HepG2 (cell line): ENCODE measurements around the gene SOSTDC1. TPM values are rescaled to one million over a fixed set of nuclear protein-coding genes. Genes with fewer than 3 reads are reported as not detected.

Experiments
- ATAC-seq: fragments of 200-7000 bp; cut with Tn5 transposase; 3 replicates; pipeline ENCODE4 v1.9.1; 2020; ENCODE audit warnings: mild to moderate bottlenecking, moderate library complexity
- BruUV-seq: library from RNA; stranded (reverse); fragments of 400-500 nt; replicated peaks from 2 replicates; lab custom pipeline; 2021; lab: Mats Ljungman, UMichigan
- CTCF ChIA-PET: fragments of 300-600 bp; formaldehyde crosslinking; extraction: SDS; loops from one replicate; lab custom pipeline; 2021; ENCODE audit warnings: low total read pairs, inconsistent platforms, low intra/inter-chr PET ratio; lab: Yijun Ruan, JAX
- POLR2A ChIA-PET: fragments of 350-600 bp; sonication (Branson Sonifier 250); formaldehyde crosslinking; loops from one replicate; lab custom pipeline; 2020; ENCODE audit warnings: antibody characterized with exemption, inconsistent platforms; lab: Yijun Ruan, JAX
- DNase-seq: peaks from one replicate; pipeline ENCODE4 v3.0.0-alpha.2; 2015; ENCODE audit warnings: low spot score
- FAIRE-seq: peaks from 3 replicates; lab custom pipeline; 2011; peaks lifted over from hg19 to GRCh38; lab: Jason Lieb, UNC
- H2AFZ ChIP-seq: one replicate; pipeline ENCODE4 v1.6.1; 2011; ENCODE audit warnings: low read length, inconsistent platforms
- H3K27ac ChIP-seq: fragments of 300-600 bp; 3 replicates; pipeline ENCODE4 v1.8.0; 2011; ENCODE audit warnings: mixed run types, mild to moderate bottlenecking, mixed read lengths, low read length, inconsistent platforms; ENCODE audit not compliant: insufficient read depth; ENCODE audit errors: extremely low read length
- H3K27me3 ChIP-seq, 2 experiments: fragments of 200-600 bp in 1 of 2; 2 replicates in 1 of 2; 3 replicates in 1 of 2; pipeline versions ENCODE4 v1.6.0 to v1.8.0; 2011; ENCODE audit warnings: low read length in 2 of 2, mild to moderate bottlenecking in 2 of 2, moderate library complexity in 2 of 2, inconsistent platforms in 1 of 2; ENCODE audit not compliant: insufficient read depth in 2 of 2, control insufficient read depth in 1 of 2
- H3K36me3 ChIP-seq, 2 experiments: fragments of 200-600 bp in 1 of 2; replicated peaks in 1 of 2; 2 replicates in 1 of 2; 3 replicates in 1 of 2; pipeline versions ENCODE4 v1.5.1 to v1.8.0; 2011; ENCODE audit warnings: low read length in 2 of 2, inconsistent platforms in 1 of 2; ENCODE audit not compliant: insufficient read depth in 2 of 2, control insufficient read depth in 1 of 2
- H3K4me1 ChIP-seq: 2 replicates; pipeline ENCODE4 v1.5.1; 2012; ENCODE audit warnings: low read length, inconsistent platforms; ENCODE audit not compliant: insufficient read depth
- H3K4me2 ChIP-seq: 2 replicates; pipeline ENCODE4 v1.6.0; 2011; ENCODE audit warnings: low read depth, low read length, inconsistent platforms
- H3K4me3 ChIP-seq, 3 experiments: fragments of 200-600 bp in 1 of 3; sonication (generic), shearing (Covaris generic) in 1 of 3; replicated peaks in 1 of 3; 2 replicates each; pipeline ENCODE4 v1.5.1; 2011 to 2016; ENCODE audit warnings: low read length in 3 of 3, inconsistent platforms in 2 of 3, low read depth in 2 of 3, mild to moderate bottlenecking in 2 of 3, control low read depth in 1 of 3, mixed read lengths in 1 of 3; ENCODE audit not compliant: insufficient read depth in 1 of 3
- H3K79me2 ChIP-seq: one replicate; pipeline ENCODE4 v1.6.1; 2011; ENCODE audit warnings: low read length, inconsistent platforms; ENCODE audit not compliant: insufficient read depth
- H3K9ac ChIP-seq: 2 replicates; pipeline ENCODE4 v1.6.0; 2011; ENCODE audit warnings: mild to moderate bottlenecking, low read depth, low read length, inconsistent platforms; ENCODE audit not compliant: insufficient read depth
- H3K9me3 ChIP-seq: 2 replicates; pipeline ENCODE4 v1.5.1; 2012; ENCODE audit warnings: mild to moderate bottlenecking, low read length
- H4K20me1 ChIP-seq: 2 replicates; pipeline ENCODE4 v1.6.0; 2011; ENCODE audit warnings: inconsistent platforms, mild to moderate bottlenecking, low read length, moderate library complexity; ENCODE audit not compliant: insufficient read depth
- IRF1 ChIP-seq: sonication (generic); formaldehyde crosslinking; IDR thresholded peaks from 2 replicates; pipeline ENCODE4 v1.4.0; 2020; ENCODE audit warnings: low read depth, mild to moderate bottlenecking, missing genetic modification reagents
- NR2F6 ChIP-seq, 2 experiments: IDR thresholded peaks; 2 replicates each; pipeline ENCODE4 v1.6.1; 2016; ENCODE audit warnings: antibody characterized with exemption in 1 of 2, mild to moderate bottlenecking in 1 of 2
- PRMT3 ChIP-seq: sonication (generic); formaldehyde crosslinking; IDR thresholded peaks from 2 replicates; pipeline ENCODE4 v1.8.1; 2022; ENCODE audit warnings: low read depth, mild to moderate bottlenecking, moderate library complexity, missing genetic modification reagents, borderline replicate concordance
- YEATS4 ChIP-seq: sonication (generic); formaldehyde crosslinking; IDR thresholded peaks from 2 replicates; pipeline ENCODE4 v1.4.0; 2020; ENCODE audit warnings: missing genetic modification reagents, borderline replicate concordance
- ZNF513 ChIP-seq: sonication (generic); formaldehyde crosslinking; conservative IDR thresholded peaks from 2 replicates; pipeline ENCODE4 v1.5.0; 2020; ENCODE audit warnings: missing genetic modification reagents
- ZNF605 ChIP-seq: sonication (generic); formaldehyde crosslinking; IDR thresholded peaks from 2 replicates; pipeline ENCODE4 v1.8.0; 2022; ENCODE audit warnings: mild to moderate bottlenecking, missing genetic modification reagents
- ZNF678 ChIP-seq: sonication (generic); formaldehyde crosslinking; IDR thresholded peaks from 2 replicates; pipeline ENCODE4 v1.4.0; 2020; ENCODE audit warnings: mild to moderate bottlenecking, missing genetic modification reagents
- WGBS: methylation state at CpG from one replicate; pipeline ENCODE4 v1.1.6; 2017; ENCODE audit warnings: low lambda C conversion rate; 5-methylcytosine and 5-hydroxymethylcytosine counted together
- in situ Hi-C: cut with HindIII; loops from 2 replicates; pipeline ENCODE4 v1.10.0; 2017; ENCODE audit warnings: low pct_unique_long_range_greater_than_20kb; ENCODE audit not compliant: extremely low pct_ligation_motif_present
- intact Hi-C: fragments of 100-400 bp; cut with micrococcal nuclease; formaldehyde crosslinking; loops from one replicate; pipeline ENCODE4 v1.10.0; 2022; ENCODE audit not compliant: unreplicated experiment
- polyA plus RNA-seq, 8 experiments: library from polyadenylated mRNA; depleted of rRNA in 3 of 8; stranded (reverse) in 7 of 8; unstranded in 1 of 8; fragments of >200 nt; fragmentation: Illumina TruSeq in 4 of 8; extraction: Trizol in 4 of 8; gene quantifications; 2 replicates each; pipeline versions ENCODE4 v1.2.1 to v1.2.3, GENCODE V29; 2011 to 2016; ENCODE audit warnings: low read depth in 4 of 8, missing spikeins in 1 of 8, mixed read lengths in 1 of 8; ENCODE audit not compliant: insufficient read depth in 1 of 8
- total RNA-seq, 5 experiments: library from RNA; depleted of rRNA; stranded (reverse); fragments of >200 nt; fragmentation: Illumina TruSeq; extraction: Trizol; gene quantifications; 2 replicates each; pipeline ENCODE4 v1.2.3, GENCODE V29; 2016; ENCODE audit warnings: low read depth in 1 of 5

The SOSTDC1 gene
- total and polyA plus RNA-seq, 2 of the 13 experiments (the other 11 are each of a cell fraction or from before 2014, with no cell fraction given), result not detected

- H3K4me3 ChIP-seq, result no peak overlapping the region
- H3K27me3 ChIP-seq, result no peaks in the 10 kb centered on the region
- no peaks in the 10 kb centered on the region for H4K20me1 ChIP-seq
- no peak for DNase-seq
- H3K27ac ChIP-seq, result no peak overlapping the region
- no peak for TF ChIP-seq NR2F6 (IDR thresholded peaks at IDR 0.05)
- no peak for TF ChIP-seq NR2F6 (CRISPR knock-in tag; IDR thresholded peaks at IDR 0.05)
- TF ChIP-seq YEATS4 (CRISPR knock-in tag), result no peak
- TF ChIP-seq ZNF678 (CRISPR knock-in tag), result no peak
- TF ChIP-seq ZNF605 (CRISPR knock-in tag), result no peak
- no peak for TF ChIP-seq ZNF513 (CRISPR knock-in tag)
- TF ChIP-seq IRF1 (CRISPR knock-in tag), result no peak
- no peak for TF ChIP-seq PRMT3 (CRISPR knock-in tag)
- no peak overlapping the region for H2AFZ ChIP-seq
- no peak overlapping the region for H3K4me2 ChIP-seq
- intact Hi-C loops (no loop called here), in situ Hi-C loops (no loop called here)
- no TSS peak for BruUV-seq
- no peaks in the 10 kb centered on the region for H3K36me3 ChIP-seq
- no peak for FAIRE-seq
- H3K9ac ChIP-seq, result no peak overlapping the region
- no peaks in the 10 kb centered on the region for H3K9me3 ChIP-seq
- ChIA-PET CTCF (no interaction called here), POLR2A (no interaction called here)
- no peaks in the 10 kb centered on the region for H3K79me2 ChIP-seq
- no peaks in the 10 kb centered on the region for H3K4me1 ChIP-seq
- no peak for ATAC-seq
- 3% methylated on average over 2 of the region's 2 CpGs for WGBS
Measured at GRCh38 chr7:16463520-16463919, 2.0 kb downstream of the SOSTDC1 start.
